HS-5 (cell line): ENCODE results near the gene TMEM17.
A peak's percentile ranks its signal among the peaks of the same experiment; 100 is the strongest.

Experiments used
- DNase-seq: peaks from one replicate; pipeline ENCODE4 v3.0.0-alpha.2; 2012; ENCODE audit warnings: low read depth

TMEM17 gene

DNA sequence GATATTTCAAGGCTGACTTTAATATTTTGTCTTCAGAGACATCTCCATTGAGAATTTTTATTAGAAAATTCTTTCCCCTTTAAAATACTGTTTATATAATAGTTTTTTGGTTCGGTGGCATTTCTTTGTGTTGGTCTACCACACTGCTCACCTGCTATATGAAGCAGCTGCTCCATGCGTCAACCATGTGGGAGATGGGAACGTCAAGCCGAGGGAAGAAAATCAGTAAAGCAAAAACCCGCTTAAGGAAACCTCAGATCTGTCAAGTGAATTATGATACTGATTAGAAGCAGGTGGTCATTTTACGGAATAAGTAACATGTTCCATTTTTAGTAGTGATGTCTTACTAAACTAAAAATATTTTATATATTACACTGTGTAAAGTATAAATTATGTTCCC lies 5.6 kb upstream of the TMEM17 start:
- no peak for DNase-seq

DNA sequence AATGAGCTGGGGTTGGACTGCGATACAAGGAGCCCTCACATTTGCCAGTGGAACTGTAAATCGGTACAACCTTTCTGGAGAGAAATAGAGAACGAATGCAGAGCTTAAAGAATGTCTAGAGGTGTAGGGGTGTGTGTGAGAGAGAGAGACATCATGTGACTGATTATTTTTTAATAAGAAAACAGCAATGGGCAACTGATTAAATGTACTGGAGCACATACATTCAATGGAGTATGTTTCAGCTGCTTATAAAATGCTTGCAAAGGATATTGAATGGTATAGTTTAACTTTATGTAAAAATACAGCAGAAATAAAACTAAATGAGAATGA lies 391 bp upstream of the TMEM17 start:
- no peak for DNase-seq

DNA sequence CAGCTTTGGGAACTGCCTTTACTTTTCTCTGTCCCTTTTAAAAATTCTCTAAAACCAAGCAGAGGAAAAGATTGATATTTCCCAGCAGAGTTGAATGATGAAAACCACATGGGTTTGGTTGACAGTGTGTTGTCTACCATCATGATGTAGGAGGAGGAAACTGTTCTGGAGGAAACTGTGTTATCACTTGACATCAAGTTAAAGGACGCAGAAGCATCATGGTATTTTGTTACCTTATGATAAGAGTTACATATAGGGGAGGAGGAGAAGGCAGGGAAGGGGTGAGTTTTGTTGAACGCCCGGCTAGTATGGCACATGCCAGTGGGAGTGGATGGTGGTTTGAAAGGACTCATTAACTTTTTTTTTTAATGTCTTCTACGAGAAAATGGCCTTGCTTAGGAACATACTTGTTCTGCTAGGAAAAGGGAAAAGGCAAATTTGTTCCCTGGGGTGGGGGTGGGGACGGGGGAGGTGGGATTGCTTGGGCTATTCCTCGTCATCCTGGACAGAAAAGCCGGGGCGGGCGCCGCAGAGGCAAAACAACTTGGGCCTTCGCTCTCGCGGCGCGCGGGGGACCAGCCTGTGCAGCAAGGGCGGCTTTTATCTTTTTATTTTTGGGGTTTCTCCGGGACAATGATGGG lies 766 bp downstream of the TMEM17 start:
- DNase-seq = peak; percentile 11

GRCh38 chr2:62504657-62505056 lies 1.3 kb downstream of the TMEM17 start:
- no peak for DNase-seq

DNA sequence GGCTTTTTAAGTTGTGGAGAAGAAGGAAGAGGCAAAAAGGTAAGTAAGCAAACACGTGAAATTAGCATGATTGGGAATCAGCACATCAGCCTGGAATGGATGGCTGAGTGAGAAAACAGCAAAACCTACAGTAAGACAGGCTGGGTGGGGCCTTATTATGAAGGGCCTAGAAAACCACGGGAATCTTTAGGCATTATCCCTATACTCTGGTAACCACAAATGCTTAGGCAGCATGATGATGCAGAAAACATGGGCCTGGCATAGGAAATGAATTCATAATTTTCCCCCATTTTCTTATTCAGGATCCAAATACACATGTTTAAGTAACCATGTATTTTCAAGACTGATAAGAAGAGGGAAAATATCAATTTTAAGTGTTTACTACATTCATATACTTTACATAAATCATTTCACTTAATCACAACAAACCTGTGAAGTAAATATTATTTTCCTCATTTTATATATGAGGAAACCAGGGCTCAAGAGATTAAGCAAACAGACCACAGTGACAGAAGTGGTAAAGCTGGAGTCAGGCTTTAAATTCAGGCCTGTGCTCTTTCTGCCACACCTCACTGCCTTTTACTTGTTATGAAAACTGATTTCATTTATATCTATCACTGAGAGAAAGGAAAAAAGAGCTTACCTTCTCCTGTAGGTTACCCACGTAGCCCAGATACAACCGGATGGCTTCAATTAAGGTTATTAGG lies 4.0 kb downstream of the TMEM17 start:
- DNase-seq = peak; percentile 14

GRCh38 chr2:62501069-62501468 lies 4.9 kb downstream of the TMEM17 start:
- no peak for DNase-seq

- DNase-seq = no peak
Measured at GRCh38 chr2:62499430-62500060, 6.5 kb downstream of the TMEM17 start.

GRCh38 chr2:62498739-62499138 lies 7.3 kb downstream of the TMEM17 start:
- no peak for DNase-seq

- DNase-seq = no peak
Measured at GRCh38 chr2:62495761-62496160, 10.2 kb downstream of the TMEM17 start.

- DNase-seq = no peak
Measured at GRCh38 chr2:62492048-62492447, 13.9 kb downstream of the TMEM17 start.

- no peak for DNase-seq
Measured at GRCh38 chr2:62489702-62490101, 16.3 kb downstream of the TMEM17 start.

- DNase-seq = no peak
Measured at GRCh38 chr2:62489162-62489561, 16.8 kb downstream of the TMEM17 start.

DNA sequence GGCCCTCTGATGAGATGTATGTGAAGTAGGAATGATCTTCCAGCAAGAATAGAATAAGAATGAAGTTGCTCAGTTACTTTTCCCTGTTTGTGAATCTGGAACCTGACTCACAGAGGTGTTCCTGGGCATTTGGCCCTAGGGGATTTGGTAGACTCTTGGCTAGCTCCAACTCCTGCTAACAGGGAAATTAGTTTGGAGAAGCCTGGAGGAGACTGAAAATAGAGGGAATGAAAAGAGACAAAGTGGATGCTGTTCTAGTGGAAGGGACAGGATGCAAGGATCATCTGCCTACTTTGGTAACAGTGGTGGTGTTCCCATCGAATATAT lies 19.6 kb downstream of the TMEM17 start:
- no peak for DNase-seq

DNA sequence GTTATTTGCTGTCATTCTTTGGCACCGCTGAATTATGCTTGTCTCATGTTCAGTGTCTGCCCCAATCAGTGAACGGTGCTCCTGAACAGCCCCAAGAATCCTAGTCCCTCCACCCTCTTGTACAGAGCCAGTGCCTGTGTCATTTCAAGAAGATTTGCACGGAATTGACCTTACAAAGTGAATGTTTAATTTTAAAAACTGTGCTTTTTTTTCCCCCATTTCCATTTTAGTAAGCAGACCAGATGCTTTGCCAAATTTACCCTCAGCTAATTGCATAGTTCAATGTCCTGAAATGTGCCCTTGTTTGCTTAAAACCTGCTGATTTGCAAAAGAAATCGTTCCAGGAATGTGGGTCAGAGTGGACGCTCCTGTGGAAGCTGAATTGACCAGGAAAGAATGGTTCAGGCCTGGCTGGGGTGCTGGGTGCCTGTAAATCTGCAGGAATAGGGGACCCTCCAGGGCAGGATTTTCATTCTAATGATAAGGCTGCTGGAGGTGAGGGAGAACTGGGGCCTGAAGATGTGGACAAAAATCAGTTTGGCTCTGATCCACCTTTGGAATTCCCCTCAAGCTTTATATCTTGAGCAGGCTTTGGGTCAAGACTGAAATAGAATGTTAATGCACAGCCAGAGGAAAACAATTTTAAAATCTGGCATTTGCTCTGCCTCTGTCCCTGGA lies 20.1 kb downstream of the TMEM17 start:
- no peak for DNase-seq

- DNase-seq = no peak
Measured at GRCh38 chr2:62482558-62483352, 23.2 kb downstream of the TMEM17 start.

- no peak for DNase-seq
Measured at GRCh38 chr2:62479917-62480316, 26.1 kb downstream of the TMEM17 start.

DNA sequence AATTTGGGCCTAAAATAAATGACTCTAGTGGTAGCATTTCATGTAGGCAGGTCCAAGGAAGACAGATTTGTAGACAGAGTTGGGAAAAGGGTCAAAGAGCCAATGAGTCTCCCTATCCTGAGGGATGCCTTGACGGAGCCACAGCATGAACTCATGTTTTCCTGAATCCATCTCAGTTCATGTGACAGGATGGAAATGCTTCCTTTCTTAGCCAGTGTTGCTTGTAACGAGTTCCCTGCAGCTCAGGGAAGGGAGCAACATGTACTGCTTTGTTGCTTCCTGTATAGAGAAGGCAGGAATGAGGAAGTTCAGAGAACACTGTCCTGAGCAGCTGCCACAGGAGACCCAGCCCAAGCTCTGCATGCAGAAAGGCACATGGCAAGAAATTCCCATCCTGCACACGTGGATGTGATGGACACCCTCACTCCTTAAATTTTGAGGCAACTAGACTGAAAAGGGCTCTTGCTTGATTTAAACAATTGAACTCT lies 27.9 kb downstream of the TMEM17 start:
- no peak for DNase-seq

GRCh38 chr2:62477573-62477972 lies 28.4 kb downstream of the TMEM17 start:
- DNase-seq = no peak

GRCh38 chr2:62475172-62476011 lies 30.6 kb downstream of the TMEM17 start:
- DNase-seq = no peak

- DNase-seq = no peak
Measured at GRCh38 chr2:62474176-62474575, 31.8 kb downstream of the TMEM17 start.

- DNase-seq = no peak
Measured at GRCh38 chr2:62473246-62473827, 32.7 kb downstream of the TMEM17 start.
